ENCODE results near the gene THOC2. TPM values are rescaled to one million over a fixed set of nuclear protein-coding genes. Genes with fewer than 3 reads are reported as not detected.
"Not testable (repeated sequence)": the region's sequence is repeated elsewhere in the genome, so short reads cannot be mapped to it uniquely, and the experiment has no call there.

The THOC2 gene
- total and polyA plus RNA-seq, 2 donors from 2014 or later, result 18.8 to 66.6 TPM

DNA sequence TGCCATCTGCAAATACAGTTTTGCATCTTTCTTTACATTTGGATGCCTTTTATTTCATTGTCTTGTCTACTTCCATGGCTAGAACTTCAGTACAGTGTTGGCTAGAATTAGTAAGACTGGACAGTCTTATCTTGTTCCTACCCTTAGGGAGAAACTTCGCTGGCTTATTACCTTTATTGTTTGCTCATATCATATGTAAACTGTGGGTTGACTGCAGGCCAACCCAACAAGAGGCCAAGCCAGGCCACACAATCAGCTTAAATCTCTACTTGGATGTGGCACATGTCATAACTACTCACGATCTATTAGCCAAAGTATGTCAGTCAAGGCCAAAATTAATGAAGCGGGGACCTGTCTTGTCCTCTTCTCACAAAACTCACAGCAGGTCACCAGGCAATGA is 144.1 kb downstream of the THOC2 start:
- Histone ChIP-seq H3K9ac (ENCODE audit: low read length in 3 of 3) (no peak overlapping the region), H3K27ac (ENCODE audit: low read depth in 2 of 2, low read length in 2 of 2) (no peak overlapping the region), H3K27me3 (ENCODE audit: control insufficient read depth, insufficient read depth, low read length) (no peaks in the 10 kb centered on the region), H3K36me3 (ENCODE audit: control insufficient read depth in 2 of 3, insufficient read depth in 3 of 3, low read length in 3 of 3) (no peaks in the 10 kb centered on the region), H3K4me3 (ENCODE audit: low read length in 3 of 3) (no peak overlapping the region), H3K4me1 (ENCODE audit: control insufficient read depth in 2 of 3, insufficient read depth in 2 of 3, low read depth in 1 of 3, low read length in 3 of 3) (peaks cover 0 to 6% (median 3%) of the 10 kb centered on the region in 3 donors), H3K9me3 (ENCODE audit: control insufficient read depth in 2 of 3, insufficient read depth in 1 of 3, low read length in 3 of 3) (no peaks in the 10 kb centered on the region)
- TF ChIP-seq, protein P1, sequence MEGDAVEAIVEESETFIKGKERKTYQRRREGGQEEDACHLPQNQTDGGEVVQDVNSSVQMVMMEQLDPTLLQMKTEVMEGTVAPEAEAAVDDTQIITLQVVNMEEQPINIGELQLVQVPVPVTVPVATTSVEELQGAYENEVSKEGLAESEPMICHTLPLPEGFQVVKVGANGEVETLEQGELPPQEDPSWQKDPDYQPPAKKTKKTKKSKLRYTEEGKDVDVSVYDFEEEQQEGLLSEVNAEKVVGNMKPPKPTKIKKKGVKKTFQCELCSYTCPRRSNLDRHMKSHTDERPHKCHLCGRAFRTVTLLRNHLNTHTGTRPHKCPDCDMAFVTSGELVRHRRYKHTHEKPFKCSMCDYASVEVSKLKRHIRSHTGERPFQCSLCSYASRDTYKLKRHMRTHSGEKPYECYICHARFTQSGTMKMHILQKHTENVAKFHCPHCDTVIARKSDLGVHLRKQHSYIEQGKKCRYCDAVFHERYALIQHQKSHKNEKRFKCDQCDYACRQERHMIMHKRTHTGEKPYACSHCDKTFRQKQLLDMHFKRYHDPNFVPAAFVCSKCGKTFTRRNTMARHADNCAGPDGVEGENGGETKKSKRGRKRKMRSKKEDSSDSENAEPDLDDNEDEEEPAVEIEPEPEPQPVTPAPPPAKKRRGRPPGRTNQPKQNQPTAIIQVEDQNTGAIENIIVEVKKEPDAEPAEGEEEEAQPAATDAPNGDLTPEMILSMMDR (IDR thresholded peaks at IDR 0.05; ENCODE audit: borderline replicate concordance, extremely low read depth, insufficient read depth), result no peak
- FAIRE-seq, result no peak
- intact Hi-C loops (cut with DNase I), result no loop called here
- no peak for DNase-seq

DNA sequence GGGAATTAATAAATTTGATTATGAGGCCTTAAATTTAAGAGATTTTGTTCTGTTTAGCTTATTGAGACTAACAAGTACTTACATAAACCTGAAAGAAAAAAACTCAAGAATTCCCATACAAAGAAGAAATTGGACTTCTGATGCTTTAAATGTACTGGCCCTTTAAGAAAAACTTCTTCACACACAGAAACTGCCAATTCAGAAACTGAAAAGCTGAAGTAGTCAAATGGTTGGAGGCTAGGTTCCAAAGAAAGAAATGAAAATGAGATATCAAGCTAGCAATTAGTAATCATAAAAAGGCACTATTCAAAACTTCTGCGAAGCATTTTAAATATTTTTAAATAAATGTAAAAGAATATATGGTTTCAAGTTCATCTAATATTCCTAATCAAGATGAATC is 151.3 kb downstream of the THOC2 start:
- no peak for DNase-seq
- peak; percentile 80 for FAIRE-seq
- intact Hi-C loops (cut with DNase I), result no loop called here
- Histone ChIP-seq H3K9ac (ENCODE audit: low read length in 3 of 3) (no peak overlapping the region), H3K36me3 (ENCODE audit: control insufficient read depth in 2 of 3, insufficient read depth in 3 of 3, low read length in 3 of 3) (no peaks in the 10 kb centered on the region), H3K27me3 (ENCODE audit: control insufficient read depth, insufficient read depth, low read length) (no peaks in the 10 kb centered on the region), H3K9me3 (ENCODE audit: control insufficient read depth in 2 of 3, insufficient read depth in 1 of 3, low read length in 3 of 3) (no peaks in the 10 kb centered on the region), H3K4me1 (ENCODE audit: control insufficient read depth in 2 of 3, insufficient read depth in 2 of 3, low read depth in 1 of 3, low read length in 3 of 3) (no peaks in the 10 kb centered on the region), H3K27ac (ENCODE audit: low read depth in 2 of 2, low read length in 2 of 2) (no peak overlapping the region), H3K4me3 (ENCODE audit: low read length in 3 of 3) (no peak overlapping the region)
- TF ChIP-seq, protein P1 (IDR thresholded peaks at IDR 0.05; ENCODE audit: borderline replicate concordance, extremely low read depth, insufficient read depth), result no peak

DNA sequence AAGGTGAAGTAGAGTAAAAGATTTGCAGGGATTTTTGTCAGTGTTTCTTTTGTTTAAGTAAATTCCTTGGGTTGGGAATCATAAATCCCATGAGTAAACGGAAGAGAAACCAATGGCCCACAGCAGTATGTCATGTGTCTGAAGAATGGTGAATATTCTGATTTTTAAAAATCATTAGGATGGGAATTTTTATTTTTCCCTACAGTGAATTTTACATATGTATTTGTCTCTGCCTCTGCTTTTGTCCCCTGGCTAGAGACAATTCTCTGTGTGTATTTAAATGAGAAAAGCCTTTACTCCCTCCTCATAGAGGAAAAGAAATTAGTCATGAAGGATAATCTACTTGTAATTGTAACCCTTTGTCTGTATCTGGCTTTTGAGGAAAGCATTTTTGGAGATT is 152.1 kb downstream of the THOC2 start:
- FAIRE-seq, result no peak
- no peak overlapping the region for H3K4me3 ChIP-seq (ENCODE audit: low read length in 3 of 3)
- intact Hi-C loops (cut with DNase I), result no loop called here

DNA sequence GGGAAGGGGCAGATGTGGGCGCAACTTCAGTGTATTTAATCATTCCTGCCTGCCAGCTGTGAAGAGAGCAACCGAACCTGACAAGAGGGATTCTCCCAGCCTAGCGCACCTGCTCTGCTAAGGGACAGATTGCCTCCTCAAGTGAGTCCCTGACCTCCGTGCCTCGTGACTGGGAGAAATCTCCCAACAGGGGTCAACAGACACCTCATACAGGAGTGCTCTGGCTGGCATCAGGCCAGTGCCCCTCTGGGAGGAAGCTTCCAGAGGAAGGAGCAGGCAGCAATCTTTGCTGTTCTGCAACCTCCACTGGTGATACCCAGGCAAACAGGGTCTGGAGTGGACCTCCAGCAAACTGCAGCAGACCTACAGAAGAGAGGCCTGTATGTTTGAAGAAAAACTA is 158.8 kb downstream of the THOC2 start:
- FAIRE-seq; H3K9ac ChIP-seq (ENCODE audit: low read length in 3 of 3); H3K4me1 ChIP-seq (ENCODE audit: control insufficient read depth in 2 of 3, insufficient read depth in 2 of 3, low read depth in 1 of 3, low read length in 3 of 3); H3K27me3 ChIP-seq (ENCODE audit: control insufficient read depth, insufficient read depth, low read length); H3K36me3 ChIP-seq (ENCODE audit: control insufficient read depth in 2 of 3, insufficient read depth in 3 of 3, low read length in 3 of 3); H3K27ac ChIP-seq (ENCODE audit: low read depth in 2 of 2, low read length in 2 of 2); DNase-seq; H3K4me3 ChIP-seq (ENCODE audit: low read length in 3 of 3); intact Hi-C loops (cut with DNase I); H3K9me3 ChIP-seq (ENCODE audit: control insufficient read depth in 2 of 3, insufficient read depth in 1 of 3, low read length in 3 of 3): not testable (repeated sequence)

More for the DNA sequence above, 152.1 kb downstream of the THOC2 start:
- no peaks in the 10 kb centered on the region for H3K9me3 ChIP-seq (ENCODE audit: control insufficient read depth in 2 of 3, insufficient read depth in 1 of 3, low read length in 3 of 3)
- TF ChIP-seq, protein P1 (IDR thresholded peaks at IDR 0.05; ENCODE audit: borderline replicate concordance, extremely low read depth, insufficient read depth), result no peak
- H3K27ac ChIP-seq (ENCODE audit: low read depth in 2 of 2, low read length in 2 of 2), result no peak overlapping the region
- H3K27me3 ChIP-seq (ENCODE audit: control insufficient read depth, insufficient read depth, low read length), result no peaks in the 10 kb centered on the region
- H3K36me3 ChIP-seq (ENCODE audit: control insufficient read depth in 2 of 3, insufficient read depth in 3 of 3, low read length in 3 of 3), result no peaks in the 10 kb centered on the region
- no peaks in the 10 kb centered on the region for H3K4me1 ChIP-seq (ENCODE audit: control insufficient read depth in 2 of 3, insufficient read depth in 2 of 3, low read depth in 1 of 3, low read length in 3 of 3)
- H3K9ac ChIP-seq (ENCODE audit: low read length in 3 of 3), result no peak overlapping the region
- no peak for DNase-seq
